ENCODE measurements around the gene RET.
"Not testable (repeated sequence)": the region's sequence is repeated elsewhere in the genome, so short reads cannot be mapped to it uniquely, and the experiment has no call there.

Gene RET

DNA sequence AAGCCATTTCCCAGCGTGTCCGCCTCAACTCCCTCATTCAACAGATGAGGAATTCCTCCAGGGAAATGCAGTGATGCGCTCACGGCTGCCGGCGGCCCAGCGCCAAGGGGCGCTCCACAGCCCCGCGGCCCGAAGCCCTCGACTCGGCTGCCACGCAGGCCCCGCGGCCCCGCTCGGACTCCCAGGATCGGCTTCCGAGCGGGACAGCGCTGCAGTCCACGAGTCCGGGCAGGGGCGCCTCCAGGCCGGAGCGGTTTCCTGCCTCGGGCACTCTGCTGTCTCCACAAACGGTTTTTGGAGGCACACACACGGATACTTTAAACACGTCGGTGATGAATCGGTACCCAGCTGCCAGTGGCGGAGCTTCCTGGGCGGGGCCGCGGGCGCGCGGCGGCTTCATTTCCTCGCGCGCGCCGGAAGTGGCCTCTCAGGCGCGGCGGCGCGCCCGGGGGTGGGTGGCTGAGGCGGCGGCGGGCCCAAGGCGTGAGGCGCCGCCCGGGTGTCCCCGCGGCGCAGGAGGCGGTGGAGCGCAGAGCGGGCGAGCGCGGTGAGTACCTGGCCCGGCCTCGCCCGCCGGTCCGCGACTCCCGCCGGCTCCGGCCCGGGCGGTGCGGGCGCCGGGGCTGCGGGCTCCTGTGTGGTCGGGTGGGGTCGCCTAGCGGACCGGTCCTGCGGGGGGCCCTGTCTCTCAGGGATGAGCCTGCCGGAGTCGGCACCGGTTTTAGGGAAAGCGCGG is 61.3 kb downstream of the RET start, which contains the start of gene CSGALNACT2:
Gene CSGALNACT2 (plus strand): TSS at position 425 of the 736 bp plus-strand sequence. CDS start 16,705 bp downstream, outside the sequence.
- DNase-seq: peak; percentile 47

DNA sequence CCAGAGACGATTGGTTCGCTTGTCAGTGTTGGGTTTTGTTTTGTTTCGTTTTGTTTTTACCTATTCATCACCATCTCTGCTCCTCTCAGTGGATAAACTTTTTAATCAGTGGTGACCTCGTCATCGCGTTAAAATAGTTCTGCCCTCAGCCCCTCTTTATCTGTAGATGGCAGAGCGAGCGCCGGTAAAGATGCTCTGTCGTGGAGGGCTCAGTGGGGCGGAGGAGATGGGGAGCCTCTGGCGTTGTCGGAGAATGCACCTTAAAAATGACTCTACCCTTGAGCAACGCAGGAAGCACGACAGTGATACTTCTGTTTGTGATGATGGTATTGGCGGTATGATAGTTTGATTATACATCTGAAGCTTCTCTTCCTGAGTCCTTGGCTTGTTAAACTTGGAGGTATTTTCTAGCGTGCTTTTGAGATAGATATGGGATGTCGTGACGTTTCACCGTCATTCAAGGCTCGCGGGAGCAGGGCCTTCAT is 61.9 kb downstream of the RET start:
- no peak for DNase-seq

DNA sequence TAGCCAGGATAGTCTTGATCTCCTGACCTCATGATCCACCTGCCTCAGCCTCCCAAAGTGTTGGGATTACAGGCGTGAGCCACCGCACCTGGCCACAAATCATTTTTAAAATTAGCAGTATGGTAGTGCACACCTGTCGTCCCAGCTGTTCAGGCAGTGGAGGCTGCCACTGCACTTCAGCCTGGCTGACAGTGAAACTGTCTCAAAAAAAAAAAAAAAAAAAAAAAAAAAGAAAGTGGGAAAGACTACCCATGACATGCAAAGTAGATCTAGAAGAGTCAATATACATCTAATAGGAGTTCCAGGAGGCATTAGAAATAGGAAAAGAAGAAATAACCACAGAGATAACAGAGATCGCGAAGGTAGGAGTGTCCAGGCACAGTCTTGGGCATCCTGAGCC is 64.6 kb downstream of the RET start:
- DNase-seq: no peak

DNA sequence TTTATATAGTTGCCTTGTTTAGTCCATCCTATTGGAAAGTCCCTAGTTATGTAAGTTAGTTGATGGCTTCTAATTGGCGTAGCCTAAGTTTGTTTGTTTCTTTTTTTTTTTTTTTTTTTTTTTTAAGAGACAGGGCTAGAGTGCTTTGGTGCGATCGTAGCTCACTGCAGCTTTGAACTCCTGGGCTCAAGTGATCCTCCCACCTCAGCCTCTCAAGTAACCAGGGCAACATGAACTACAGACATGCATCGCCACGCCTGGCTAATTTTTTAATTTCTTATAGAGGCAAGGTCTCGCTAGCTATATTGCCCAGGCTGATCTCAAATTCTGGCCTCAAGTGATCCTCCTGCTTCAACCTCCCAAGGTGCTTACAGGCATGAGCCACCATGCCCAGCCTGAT is 68.4 kb downstream of the RET start:
- DNase-seq: no peak

DNA sequence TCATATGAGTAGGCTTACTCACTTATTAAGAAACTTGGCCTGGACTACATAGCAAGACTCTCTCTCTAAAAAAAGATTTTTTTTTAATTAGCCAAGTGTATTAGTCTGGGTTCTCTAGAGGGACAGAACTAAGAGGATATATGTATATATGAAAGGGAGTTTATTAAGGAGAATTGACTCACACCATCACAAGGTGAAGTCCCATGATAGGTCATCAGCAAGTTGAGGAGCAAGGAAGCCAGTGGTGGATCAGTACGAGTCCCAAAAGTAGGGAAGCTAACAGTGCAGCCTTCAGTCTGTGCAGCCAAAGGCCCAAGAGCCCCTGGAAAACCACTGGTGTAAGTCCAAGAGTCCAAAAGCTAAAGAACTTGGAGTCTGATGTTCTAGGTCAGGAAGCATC is 69.1 kb downstream of the RET start:
- not testable (repeated sequence) for DNase-seq

DNA sequence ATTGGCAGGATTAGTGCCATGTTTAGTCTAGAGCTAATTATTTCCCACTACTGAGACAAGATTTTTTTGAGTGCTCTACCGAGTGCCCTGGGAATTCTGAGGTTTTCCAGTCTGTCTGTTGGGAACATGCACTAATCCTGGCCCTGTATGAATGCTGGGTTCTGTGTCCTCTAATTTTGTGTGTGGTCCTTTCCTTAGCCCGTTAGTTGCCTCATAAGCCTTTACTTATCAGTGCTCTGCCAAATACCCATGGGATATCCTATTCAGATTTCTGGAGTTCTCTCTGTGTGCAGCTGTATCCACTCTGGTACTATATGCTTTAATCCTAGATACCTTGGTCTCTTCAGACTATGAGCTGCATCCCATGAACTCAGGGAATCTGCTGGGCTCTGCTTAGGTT is 74.5 kb downstream of the RET start:
- DNase-seq: no peak

DNA sequence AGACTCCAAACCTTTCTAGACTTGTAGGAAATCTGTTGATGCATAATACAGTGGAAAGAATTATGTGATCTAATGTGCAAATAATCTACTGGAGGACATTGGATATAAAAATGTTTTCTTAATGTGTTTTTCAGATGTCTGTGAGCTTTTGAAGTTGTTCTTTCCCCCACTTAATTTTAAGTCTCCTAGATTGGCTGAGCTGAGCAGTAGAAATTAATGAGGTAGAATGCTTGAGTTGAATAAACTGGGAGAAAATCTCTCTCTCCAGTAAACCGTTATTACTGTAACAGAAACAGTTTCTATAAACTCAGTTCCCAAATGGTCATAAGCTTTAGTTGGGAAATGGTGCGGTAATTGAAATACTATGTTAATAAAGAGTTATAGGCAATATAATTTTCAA is 77.0 kb downstream of the RET start:
- no peak for DNase-seq

DNA sequence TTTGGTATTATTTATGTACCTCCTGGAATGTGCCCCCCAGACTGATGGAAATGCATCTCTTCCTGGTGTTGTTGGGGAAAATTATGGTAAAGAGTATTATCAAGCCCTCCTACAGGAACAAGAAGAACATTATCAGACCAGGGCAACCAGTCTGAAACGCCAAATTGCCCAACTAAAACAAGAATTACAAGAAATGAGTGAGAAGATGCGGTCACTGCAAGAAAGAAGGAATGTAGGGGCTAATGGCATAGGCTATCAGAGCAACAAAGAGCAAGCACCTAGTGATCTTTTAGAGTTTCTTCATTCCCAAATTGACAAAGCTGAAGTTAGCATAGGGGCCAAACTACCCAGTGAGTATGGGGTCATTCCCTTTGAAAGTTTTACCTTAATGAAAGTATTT is 78.4 kb downstream of the RET start:
- no peak for DNase-seq

DNA sequence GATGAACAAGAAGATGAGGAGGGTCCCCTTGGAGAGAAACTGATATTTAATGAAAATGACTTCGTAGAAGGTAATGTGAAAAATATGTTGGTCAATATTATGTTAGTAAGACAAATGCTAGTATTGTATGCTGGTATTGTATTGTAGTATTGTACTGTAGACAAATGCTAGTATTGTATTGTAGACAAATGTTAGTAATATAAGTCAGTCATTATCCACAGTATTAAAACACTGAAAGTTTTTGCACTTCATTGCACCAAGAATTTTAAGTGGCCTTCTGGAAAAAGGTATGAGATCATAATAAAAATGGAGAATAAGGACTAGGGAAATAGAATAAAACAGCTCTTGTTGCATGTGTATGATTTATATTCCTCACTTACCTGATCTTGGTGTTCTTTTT is 78.9 kb downstream of the RET start:
- DNase-seq: no peak

DNA sequence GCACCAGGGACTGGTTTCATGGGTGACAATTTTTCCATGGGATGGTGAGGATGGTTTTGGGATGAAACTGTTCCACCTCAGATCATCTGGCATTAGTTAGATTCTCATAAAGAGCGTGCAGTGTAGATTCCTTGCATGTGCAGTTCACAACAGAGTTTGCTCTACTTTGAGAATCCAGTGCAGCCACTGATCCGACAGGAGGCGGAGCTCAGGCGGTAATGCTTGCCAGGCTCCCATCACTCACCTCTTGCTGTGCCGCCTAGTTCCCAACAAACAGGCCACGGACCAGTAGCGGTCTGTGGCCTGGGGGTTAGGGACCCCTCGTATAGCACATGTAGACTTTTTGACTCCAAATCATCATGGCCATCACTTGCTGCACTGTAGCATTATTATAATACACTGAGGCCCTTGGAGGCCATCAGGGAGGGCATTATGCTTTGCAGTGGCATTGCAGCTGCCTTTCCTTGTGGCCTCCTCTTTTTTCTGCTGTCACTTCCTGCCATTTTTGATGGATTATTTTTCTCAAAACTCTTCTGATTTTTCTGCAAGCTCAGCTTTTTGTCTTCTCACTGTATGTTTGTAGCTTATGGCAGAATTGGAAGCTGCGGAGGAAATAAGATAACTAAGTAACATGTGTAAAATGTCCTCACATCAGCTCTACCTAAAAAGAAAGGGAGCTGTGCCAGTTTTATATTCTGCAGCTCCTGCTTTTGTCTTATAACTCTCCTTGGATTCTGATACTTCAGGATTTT is 79.9 kb downstream of the RET start:
- DNase-seq: no peak

DNA sequence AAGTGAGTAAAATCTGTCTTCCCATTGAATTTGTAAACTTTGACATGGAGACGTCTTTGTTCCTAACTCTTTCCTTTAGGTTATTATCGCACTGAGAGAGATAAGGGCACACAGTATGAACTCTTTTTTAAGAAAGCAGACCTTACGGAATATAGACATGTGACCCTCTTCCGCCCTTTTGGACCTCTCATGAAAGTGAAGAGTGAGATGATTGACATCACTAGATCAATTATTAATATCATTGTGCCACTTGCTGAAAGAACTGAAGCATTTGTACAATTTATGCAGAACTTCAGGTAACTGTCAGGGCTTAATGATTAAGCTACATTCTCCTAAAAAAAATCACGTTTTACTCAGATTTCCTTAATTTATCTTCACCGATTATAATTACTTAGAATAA is 81.8 kb downstream of the RET start:
- DNase-seq: no peak

DNA sequence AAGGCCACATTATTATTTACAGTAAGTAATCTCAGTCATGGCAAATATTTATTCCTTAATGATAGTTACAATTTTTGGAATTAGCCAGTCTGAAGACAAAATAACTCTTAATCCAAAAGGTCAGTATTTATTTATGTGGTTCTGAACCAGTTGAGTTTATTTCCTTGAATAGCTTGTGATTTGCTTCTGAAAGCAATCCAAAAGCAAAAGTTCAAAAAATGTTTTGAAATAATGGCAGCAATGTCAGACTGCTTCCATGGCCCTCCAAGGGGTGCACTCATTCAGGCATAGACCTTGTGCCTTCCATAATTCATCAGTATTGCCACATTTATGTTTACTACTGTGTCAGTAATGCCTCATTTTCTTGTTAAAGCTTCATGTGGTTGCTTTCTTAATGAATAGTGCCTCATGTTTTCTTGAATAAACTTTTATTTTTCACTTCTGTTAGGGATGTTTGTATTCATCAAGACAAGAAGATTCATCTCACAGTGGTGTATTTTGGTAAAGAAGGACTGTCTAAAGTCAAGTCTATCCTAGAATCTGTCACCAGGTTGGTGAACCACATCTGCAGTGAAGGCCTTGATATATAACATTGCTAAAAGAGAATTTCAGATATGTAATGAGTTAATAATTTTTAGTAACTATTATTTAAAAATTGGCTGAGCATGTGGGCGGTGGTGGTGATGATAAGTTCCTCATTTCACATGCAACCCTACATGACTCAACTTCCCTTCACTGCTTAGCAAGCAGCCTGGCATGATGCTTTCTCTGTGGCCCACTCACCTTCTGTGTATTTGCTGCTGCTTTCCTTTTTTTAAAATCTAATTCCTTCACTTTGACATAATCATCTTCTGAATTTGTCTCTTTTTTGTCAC is 83.4 kb downstream of the RET start:
- DNase-seq: no peak

DNA sequence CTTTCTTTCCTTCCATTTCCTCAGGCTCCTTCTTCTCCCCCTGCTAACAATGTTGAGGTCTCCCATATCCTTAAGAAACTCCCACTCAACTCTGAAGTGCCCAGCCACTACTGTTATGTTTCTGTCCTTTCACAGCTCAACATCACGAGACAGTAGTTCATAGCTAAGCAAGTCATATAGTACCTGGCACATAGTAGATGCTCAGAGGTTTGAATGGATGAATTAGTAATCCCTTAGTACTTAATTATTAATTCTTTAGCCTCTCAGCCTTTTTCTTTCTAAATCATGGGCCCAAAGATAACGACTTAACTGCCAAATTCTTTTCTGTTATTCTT is 84.0 kb downstream of the RET start:
- no peak for DNase-seq

DNA sequence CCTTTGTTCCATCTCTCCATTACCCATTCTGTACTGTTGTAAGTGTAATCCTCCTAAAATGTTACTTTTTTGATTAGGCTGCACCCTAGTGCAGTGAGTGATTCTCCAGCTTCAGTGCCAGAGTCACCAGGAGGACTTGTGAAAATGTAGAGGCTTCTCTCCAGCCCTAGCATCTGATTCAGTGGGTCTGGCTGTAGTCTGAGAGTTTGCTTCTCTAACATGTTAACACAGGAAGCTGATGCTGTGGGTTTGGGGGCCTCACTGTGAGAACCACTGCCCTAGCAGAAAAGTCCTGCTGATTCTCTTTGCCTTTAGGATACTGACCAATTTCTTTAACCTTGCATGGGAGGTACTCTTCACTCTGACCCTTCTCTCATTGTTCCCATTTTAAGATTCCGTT is 85.7 kb downstream of the RET start:
- DNase-seq: no peak

DNA sequence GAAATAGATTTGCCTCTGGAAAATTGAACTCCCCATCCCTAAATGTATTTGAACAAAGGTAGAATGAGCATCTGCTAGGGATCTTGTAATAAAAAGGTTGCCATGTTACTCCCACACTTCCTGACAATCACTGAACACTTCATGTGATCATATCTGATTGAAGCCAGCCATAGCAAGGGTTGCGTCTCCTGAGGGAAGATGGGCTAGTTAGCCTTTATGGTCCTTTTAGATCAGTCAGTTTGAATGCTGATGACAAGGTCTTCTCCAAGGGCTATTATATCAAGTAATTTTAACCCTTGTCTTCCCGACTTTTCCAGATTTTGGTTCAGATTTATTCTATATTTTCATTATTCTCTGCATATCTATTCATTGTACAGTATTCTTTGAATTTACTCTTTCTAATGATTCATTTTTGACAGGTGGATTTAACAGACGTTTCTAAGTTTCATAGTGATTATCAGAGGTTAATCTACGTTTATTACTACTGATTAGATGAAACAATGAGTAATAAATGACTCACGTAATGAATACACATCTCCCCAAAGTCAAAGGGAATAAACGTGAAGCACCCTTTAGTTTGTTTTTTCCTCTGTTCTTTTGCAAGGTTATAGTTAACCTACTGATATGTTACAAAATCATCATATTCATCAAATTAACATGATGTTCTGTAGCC is 89.5 kb downstream of the RET start:
- no peak for DNase-seq

DNA sequence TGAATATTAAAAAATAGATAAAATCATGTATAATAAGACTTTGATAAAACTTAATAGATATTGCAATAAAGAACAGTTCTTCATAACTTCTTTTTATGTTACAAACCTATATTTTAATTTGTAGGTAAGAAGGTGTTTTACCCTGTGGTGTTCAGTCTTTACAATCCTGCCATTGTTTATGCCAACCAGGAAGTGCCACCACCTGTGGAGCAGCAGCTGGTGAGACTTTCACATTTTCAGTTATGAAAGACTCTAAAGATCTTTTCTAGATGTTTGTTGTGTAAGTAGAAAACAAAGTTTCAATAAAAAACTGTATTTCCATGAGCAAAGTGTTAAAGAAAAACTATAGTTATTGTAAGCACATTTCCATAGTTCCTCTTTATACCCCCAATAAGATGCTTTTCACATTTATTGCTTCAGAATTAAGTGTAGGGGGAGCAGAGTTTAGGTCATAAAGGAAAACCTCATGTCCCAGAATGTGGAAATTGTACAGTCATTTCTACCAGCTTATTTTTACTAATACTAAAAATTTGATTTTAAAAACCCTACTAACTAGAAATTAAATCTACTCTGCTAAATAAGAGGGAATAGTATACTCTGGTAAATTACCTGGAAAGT is 90.1 kb downstream of the RET start:
- no peak for DNase-seq

DNA sequence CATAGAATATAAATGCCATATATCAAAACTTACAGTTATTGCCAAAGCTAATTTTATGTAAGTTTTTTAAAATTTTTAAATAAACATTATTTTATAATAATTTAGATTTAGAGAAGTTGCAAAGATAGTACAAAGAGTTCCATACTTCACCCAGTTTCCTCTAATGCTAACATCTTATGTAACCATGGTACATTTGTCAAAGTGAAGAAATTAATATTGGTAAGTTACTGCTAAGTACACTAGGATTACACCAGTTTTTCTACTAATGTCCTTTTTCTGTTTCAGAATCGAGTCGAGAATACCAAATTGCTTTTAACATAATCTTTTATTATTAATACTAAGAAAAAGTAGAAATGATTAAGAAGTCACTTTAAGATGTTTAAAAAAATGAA is 90.6 kb downstream of the RET start:
- no peak for DNase-seq

DNA sequence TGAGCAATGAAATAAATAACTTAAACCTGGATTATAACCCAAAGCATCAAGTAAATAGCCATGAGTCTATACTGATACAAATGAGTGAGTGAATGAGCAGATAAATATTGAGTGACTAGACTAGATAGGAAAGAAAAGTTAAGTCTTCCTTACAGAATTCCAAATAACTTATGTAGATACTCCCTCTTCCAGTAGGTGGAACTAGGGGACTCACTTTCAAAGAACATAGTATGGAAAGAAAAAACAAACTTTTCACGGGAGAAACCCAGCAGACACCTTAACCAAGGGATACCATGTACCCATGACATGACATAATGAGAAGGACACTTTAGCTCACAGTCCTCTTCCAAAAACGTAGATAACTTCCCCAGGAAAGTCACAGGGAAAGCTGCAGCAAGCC is 93.6 kb downstream of the RET start:
- DNase-seq: no peak

DNA sequence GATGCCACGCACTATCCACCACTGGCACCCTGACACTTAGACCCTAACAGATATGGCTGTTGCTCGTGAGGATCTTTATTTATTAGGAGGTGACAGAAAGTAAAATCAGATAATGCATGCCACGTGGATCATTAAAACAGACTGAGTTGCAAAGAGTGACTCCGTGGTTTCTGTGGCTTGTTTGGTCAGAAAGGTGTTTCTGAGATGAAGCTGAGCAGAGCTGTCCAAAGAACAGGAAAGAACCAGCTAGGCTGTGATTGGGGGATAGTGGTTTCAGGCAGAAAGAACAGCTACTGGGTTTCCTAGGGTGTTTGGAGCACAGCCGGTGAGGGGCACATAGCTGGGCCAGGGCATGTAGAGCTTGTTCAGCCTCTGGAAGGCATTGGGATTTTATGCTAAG is 95.8 kb downstream of the RET start:
- DNase-seq: no peak

DNA sequence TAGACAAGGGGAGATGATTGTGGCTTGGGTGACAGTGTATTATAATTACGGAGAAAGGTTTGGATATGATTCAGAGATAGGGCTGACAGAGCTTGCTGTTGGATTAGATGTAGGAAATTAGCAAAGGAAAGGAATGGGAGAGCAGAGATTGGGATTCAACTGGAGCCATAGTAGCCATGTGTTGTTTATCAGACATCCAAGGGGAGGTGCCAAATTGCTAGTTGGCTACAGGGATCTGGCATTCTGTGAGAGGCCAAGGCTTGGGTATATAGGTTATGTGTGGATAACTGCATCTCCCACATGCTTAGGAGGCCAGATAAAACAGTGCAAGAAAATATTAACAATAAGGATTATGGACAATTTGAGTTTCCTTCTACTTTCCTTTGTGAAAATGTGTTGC is 96.3 kb downstream of the RET start:
- no peak for DNase-seq

DNA sequence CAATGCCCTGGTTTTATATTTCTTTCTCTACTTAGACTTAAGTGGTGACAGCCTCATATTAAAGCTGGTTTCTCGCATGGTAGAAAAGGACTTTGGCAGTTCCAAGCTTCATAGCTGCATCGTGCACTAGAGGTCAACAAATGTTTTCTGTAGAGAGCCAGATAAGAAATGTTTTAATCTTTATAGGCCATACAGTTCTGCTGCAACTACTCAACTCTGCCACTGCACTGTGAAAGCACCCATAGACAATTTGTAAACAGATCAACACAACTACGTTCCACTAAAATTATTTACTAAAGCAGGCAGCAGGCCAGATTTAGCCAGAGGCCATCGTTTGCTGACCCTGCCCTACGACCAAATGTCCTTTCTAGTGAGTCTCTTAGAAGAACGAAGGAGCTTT is 98.1 kb downstream of the RET start:
- no peak for DNase-seq

DNA sequence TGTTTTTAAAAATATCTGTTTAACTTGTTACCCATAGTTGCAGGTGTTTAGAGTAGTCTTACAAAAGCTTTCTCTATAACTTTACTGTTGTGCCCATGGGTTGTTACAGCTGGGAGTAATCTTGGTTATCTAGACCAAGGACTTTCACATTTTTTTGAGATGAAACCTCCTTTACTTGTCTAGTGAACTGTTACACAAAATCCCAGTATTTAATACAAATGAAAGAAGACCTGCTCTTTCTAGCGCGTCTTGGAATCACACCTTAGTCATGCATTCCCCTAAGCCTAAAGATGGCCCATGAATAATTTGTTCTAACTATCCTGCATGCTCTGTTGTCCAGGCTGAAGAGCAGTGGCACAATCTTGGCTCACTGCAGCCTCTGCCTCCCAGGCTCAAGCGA is 99.4 kb downstream of the RET start:
- DNase-seq: no peak

DNA sequence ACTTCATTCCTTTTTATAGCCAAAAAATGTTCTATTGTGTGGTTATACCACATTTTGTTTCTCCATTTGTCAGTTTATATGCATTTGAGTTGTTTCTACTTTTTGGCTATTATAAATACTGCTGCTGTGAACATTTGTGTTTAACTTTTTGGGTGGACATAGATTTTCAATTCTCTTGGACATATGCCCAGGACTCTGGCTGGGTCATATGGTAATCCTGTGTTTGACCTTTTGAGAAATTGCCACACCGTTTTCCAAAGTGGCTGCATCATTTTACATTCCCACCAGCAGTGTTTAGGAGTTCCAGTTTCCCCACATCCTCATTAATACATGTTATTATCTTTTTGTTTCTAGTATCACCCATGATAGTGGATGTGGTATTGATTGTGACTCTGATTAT is 100.7 kb downstream of the RET start:
- DNase-seq: no peak
